ENCODE data around the gene NCBP3.

DNA sequence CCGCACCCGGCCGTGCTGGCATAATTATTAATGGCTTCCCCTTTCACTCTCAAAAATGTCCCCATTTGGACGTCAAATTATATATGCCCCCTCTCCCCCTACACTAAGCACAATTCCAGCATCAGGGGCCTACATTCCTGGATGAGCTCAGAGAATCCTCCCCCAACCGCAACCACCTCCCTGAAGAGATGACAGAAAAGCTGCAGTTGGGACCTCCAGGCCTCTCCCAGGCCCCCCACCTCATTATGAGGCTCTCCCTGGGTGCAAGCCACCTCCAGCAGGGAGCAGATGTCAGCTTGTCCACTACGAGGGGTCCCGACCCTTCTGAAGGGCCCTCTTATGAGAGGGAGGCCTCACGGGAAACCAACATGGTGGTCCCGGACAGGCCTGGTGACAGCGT lies 18.5 kb upstream of the NCBP3 start:
- TF ChIP-seq POLR2AphosphoS5 (IDR thresholded peaks at IDR 0.05; ENCODE audit: insufficient read depth, low read depth, low read length) (no peak), MYC (IDR thresholded peaks at IDR 0.05; ENCODE audit: low read depth, low read length) (no peak), GATA2 (IDR thresholded peaks at IDR 0.05; ENCODE audit: insufficient read depth, insufficient read length, low read depth, low read length) (no peak), POLR2A (IDR thresholded peaks at IDR 0.05; ENCODE audit: low read depth, low read length) (no peak), EZH2 (IDR thresholded peaks at IDR 0.05; ENCODE audit: borderline replicate concordance, low read depth, low read length, severe bottlenecking) (no peak), JUN (IDR thresholded peaks at IDR 0.05; ENCODE audit: borderline replicate concordance, insufficient read depth, insufficient read length, low read depth) (no peak), FOS (IDR thresholded peaks at IDR 0.05; ENCODE audit: borderline replicate concordance, insufficient read depth, low read length) (no peak)
- TF ChIP-seq, protein P1, sequence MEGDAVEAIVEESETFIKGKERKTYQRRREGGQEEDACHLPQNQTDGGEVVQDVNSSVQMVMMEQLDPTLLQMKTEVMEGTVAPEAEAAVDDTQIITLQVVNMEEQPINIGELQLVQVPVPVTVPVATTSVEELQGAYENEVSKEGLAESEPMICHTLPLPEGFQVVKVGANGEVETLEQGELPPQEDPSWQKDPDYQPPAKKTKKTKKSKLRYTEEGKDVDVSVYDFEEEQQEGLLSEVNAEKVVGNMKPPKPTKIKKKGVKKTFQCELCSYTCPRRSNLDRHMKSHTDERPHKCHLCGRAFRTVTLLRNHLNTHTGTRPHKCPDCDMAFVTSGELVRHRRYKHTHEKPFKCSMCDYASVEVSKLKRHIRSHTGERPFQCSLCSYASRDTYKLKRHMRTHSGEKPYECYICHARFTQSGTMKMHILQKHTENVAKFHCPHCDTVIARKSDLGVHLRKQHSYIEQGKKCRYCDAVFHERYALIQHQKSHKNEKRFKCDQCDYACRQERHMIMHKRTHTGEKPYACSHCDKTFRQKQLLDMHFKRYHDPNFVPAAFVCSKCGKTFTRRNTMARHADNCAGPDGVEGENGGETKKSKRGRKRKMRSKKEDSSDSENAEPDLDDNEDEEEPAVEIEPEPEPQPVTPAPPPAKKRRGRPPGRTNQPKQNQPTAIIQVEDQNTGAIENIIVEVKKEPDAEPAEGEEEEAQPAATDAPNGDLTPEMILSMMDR (IDR thresholded peaks at IDR 0.05; ENCODE audit: extremely low read depth in 1 of 2, insufficient read depth in 1 of 2, low read depth in 1 of 2, low read length in 2 of 2): no peak
- TF ChIP-seq, protein P2, sequence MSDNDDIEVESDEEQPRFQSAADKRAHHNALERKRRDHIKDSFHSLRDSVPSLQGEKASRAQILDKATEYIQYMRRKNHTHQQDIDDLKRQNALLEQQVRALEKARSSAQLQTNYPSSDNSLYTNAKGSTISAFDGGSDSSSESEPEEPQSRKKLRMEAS (IDR thresholded peaks at IDR 0.05; ENCODE audit: insufficient read depth, insufficient read length): no peak

Measured in endothelial cell of umbilical vein (primary cell).